ENCODE measurements around the gene ARHGEF16.
A peak's percentile ranks its signal among the peaks of the same experiment; 100 is the strongest.

The ARHGEF16 gene

GRCh38 chr1:3503525-3503886 is 49.0 kb downstream of the ARHGEF16 start:
- no peak for DNase-seq (ENCODE audit: low read depth)
- no peak overlapping the region for H3K4me3 ChIP-seq (replicated peaks; ENCODE audit: low read depth, low read length)
- TF ChIP-seq, protein P1, sequence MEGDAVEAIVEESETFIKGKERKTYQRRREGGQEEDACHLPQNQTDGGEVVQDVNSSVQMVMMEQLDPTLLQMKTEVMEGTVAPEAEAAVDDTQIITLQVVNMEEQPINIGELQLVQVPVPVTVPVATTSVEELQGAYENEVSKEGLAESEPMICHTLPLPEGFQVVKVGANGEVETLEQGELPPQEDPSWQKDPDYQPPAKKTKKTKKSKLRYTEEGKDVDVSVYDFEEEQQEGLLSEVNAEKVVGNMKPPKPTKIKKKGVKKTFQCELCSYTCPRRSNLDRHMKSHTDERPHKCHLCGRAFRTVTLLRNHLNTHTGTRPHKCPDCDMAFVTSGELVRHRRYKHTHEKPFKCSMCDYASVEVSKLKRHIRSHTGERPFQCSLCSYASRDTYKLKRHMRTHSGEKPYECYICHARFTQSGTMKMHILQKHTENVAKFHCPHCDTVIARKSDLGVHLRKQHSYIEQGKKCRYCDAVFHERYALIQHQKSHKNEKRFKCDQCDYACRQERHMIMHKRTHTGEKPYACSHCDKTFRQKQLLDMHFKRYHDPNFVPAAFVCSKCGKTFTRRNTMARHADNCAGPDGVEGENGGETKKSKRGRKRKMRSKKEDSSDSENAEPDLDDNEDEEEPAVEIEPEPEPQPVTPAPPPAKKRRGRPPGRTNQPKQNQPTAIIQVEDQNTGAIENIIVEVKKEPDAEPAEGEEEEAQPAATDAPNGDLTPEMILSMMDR (IDR thresholded peaks at IDR 0.05; ENCODE audit: low read length, missing control alignments): no peak

DNA sequence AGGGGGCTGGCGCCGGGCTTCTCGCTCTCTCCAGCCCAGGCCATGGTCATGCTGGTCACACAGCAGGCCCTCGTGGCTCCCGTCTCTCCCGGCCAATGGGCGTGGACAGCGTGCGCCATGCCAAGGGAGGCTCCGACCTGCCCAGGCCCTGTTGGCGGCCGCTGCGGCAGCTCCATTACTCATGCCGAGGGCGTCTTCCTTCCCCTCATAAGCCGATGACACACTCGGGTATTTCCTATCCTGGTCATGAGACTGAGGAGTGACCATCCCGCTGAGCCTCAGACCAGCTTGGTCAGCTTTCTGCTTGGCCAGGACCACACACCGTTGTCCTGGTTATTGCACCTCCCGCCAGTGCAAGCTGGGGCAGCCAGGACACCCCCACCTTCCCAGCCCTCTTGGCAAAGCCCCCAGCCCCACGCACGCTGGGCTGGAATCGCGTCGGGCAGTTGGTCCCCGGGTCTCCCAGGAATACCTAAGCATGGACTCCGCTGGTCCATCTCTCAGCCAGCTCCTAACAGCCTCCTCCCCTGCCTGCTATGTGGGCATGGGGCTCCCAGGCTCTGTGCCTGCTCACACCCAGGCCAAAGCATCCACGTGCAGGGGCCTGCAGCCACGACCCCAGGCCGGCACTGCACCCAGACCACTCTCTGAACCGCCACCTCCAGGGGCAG is 49.8 kb downstream of the ARHGEF16 start:
- DNase-seq (ENCODE audit: low read depth): peak; percentile 85
- TF ChIP-seq, protein P1 (IDR thresholded peaks at IDR 0.05; ENCODE audit: low read length, missing control alignments): no peak
- no peak overlapping the region for H3K4me3 ChIP-seq (replicated peaks; ENCODE audit: low read depth, low read length)

DNA sequence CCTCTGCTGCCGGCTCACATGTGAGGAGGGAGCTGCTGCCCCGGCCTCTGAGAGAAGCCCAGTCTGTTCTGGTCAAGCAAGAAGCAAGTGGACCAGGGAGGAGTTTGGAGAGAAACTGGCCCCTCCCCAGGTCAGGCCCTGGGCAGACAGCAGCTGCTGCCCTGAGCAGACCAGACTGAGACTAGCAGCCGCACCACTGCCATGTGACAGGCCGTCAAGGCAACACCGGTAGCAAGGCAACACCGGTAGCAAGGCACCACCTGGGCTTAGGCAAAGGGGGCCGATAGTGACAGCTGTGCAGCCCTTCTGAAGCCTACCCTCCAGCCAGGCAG is 50.3 kb downstream of the ARHGEF16 start:
- TF ChIP-seq, protein P1 (IDR thresholded peaks at IDR 0.05; ENCODE audit: low read length, missing control alignments): no peak
- H3K4me3 ChIP-seq (replicated peaks; ENCODE audit: low read depth, low read length): no peak overlapping the region
- no peak for DNase-seq (ENCODE audit: low read depth)

DNA sequence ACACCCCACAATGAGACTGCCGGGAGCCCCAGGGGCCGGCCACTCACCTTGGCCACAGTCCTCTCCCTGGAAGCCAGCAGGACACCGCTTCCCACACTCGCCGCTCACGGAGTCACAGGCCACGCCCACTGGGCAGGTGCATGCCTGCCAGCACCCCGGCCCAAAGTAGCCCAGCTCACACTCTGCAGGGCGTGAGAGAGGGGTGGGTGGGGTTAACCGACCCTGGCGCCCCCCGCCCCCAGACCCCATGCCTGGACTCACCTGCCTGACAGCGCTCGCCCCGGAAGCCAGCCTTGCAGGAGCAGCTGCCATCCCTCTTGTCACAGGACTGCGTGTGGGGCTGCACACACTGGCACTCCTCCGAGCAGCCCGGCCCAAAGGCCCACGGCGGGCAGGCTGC is 50.7 kb downstream of the ARHGEF16 start:
- TF ChIP-seq, protein P1 (IDR thresholded peaks at IDR 0.05; ENCODE audit: low read length, missing control alignments): no peak
- H3K4me3 ChIP-seq (replicated peaks; ENCODE audit: low read depth, low read length): no peak overlapping the region
- no peak for DNase-seq (ENCODE audit: low read depth)

GRCh38 chr1:3506041-3506440 is 51.6 kb downstream of the ARHGEF16 start:
- TF ChIP-seq, protein P1 (IDR thresholded peaks at IDR 0.05; ENCODE audit: low read length, missing control alignments): no peak
- DNase-seq (ENCODE audit: low read depth): no peak
- H3K4me3 ChIP-seq (replicated peaks; ENCODE audit: low read depth, low read length): no peak overlapping the region

- DNase-seq (ENCODE audit: low read depth): no peak
- no peak overlapping the region for H3K4me3 ChIP-seq (replicated peaks; ENCODE audit: low read depth, low read length)
- TF ChIP-seq, protein P1 (IDR thresholded peaks at IDR 0.05; ENCODE audit: low read length, missing control alignments): no peak
These were observed 52.5 kb downstream of the ARHGEF16 start for GRCh38 chr1:3506943-3507342.

- TF ChIP-seq, protein P1 (IDR thresholded peaks at IDR 0.05; ENCODE audit: low read length, missing control alignments): no peak
- H3K4me3 ChIP-seq (replicated peaks; ENCODE audit: low read depth, low read length): no peak overlapping the region
- no peak for DNase-seq (ENCODE audit: low read depth)
These were observed 53.3 kb downstream of the ARHGEF16 start for GRCh38 chr1:3507636-3508275.

Data from fibroblast of pulmonary artery (primary cell).